GM10847 (cell line): ENCODE measurements around the gene PDIK1L.

Experiments used
- POLR2A ChIP-seq: IDR thresholded peaks from 2 replicates; pipeline ENCODE4 v1.6.1; 2011; ENCODE audit not compliant: insufficient read length; ENCODE audit errors: extremely low read depth

The PDIK1L gene

GRCh38 chr1:26109229-26110164, 2.1 kb upstream of the PDIK1L start:
- TF ChIP-seq POLR2A: no peak

- peak; percentile 46 for TF ChIP-seq POLR2A
These were observed 694 bp upstream of the PDIK1L start for GRCh38 chr1:26110731-26111529.

- no peak for TF ChIP-seq POLR2A
These were observed 767 bp downstream of the PDIK1L start for GRCh38 chr1:26112407-26112775.

GRCh38 chr1:26114165-26114927, 2.7 kb downstream of the PDIK1L start:
- TF ChIP-seq POLR2A: no peak

- no peak for TF ChIP-seq POLR2A
These were observed 8.4 kb downstream of the PDIK1L start for GRCh38 chr1:26119892-26120608.

- TF ChIP-seq POLR2A: no peak
These were observed 10.5 kb downstream of the PDIK1L start for GRCh38 chr1:26121854-26122773.

- no peak for TF ChIP-seq POLR2A
These were observed 11.7 kb downstream of the PDIK1L start for GRCh38 chr1:26122988-26123973.

GRCh38 chr1:26124418-26125331, 13.1 kb downstream of the PDIK1L start:
- TF ChIP-seq POLR2A: no peak

GRCh38 chr1:26125382-26125781, 13.8 kb downstream of the PDIK1L start:
- TF ChIP-seq POLR2A: no peak

- no peak for TF ChIP-seq POLR2A
These were observed 14.3 kb downstream of the PDIK1L start for GRCh38 chr1:26125946-26126320.

- TF ChIP-seq POLR2A: no peak
These were observed 14.9 kb downstream of the PDIK1L start for GRCh38 chr1:26126321-26127084.
